Ascending aorta (tissue), 2 donors: ENCODE measurements around the gene CREB1. TPM values are rescaled to one million over a fixed set of nuclear protein-coding genes. Genes with fewer than 3 reads are reported as not detected.
A peak's percentile ranks its signal among the peaks of the same experiment; 100 is the strongest.

Experiments
- DNase-seq, 2 donors: peaks; one replicate each; pipeline ENCODE4 v3.0.0-alpha.2; 2019; ENCODE audit warnings: low spot score in 2 of 2
- H3K27ac ChIP-seq, 2 donors: fragments of 200-600 bp; sonication (generic); one replicate each; pipeline ENCODE4 v1.5.1; 2016 to 2017; ENCODE audit warnings: mild to moderate bottlenecking in 1 of 2
- H3K27me3 ChIP-seq: fragments of 200-600 bp; sonication (generic); one replicate; pipeline ENCODE4 v1.5.1; 2017
- H3K36me3 ChIP-seq, 2 donors: fragments of 200-600 bp; sonication (generic); one replicate each; pipeline ENCODE4 v1.5.1; 2016
- H3K4me1 ChIP-seq, 2 donors: fragments of 200-600 bp; sonication (generic); one replicate each; pipeline ENCODE4 v1.5.1; 2016 to 2017; ENCODE audit warnings: mild to moderate bottlenecking in 1 of 2
- H3K4me3 ChIP-seq, 2 donors: fragments of 200-600 bp; sonication (generic); one replicate each; pipeline ENCODE4 v1.5.1; 2016 to 2017; ENCODE audit warnings: mild to moderate bottlenecking in 1 of 2
- H3K9me3 ChIP-seq, 2 donors: fragments of 200-600 bp; sonication (generic); one replicate each; pipeline ENCODE4 v1.5.1; 2016
- intact Hi-C: fragments of 100-400 bp; cut with DNase I; formaldehyde crosslinking; loops from one replicate; pipeline ENCODE4 v1.15.1; 2023
- total RNA-seq: library from RNA; depleted of rRNA; stranded (reverse); fragments of >200 nt; gene quantifications from one replicate; pipeline ENCODE4 v1.1.0, GENCODE V29; 2016
- TF ChIP-seq, protein P1 (sequence below), 3 experiments: fragments of 200-600 bp in 2 of 3; fragments of 450-650 bp in 1 of 3; sonication (generic) in 2 of 3; IDR thresholded peaks; one replicate each; pipeline ENCODE4 v1.5.1; 2016 to 2019; ENCODE audit warnings: antibody characterized with exemption in 3 of 3, mild to moderate bottlenecking in 1 of 3, moderate library complexity in 1 of 3

Gene CREB1
- total RNA-seq, 1 donor from 2014 or later, result 12.8 TPM

DNA sequence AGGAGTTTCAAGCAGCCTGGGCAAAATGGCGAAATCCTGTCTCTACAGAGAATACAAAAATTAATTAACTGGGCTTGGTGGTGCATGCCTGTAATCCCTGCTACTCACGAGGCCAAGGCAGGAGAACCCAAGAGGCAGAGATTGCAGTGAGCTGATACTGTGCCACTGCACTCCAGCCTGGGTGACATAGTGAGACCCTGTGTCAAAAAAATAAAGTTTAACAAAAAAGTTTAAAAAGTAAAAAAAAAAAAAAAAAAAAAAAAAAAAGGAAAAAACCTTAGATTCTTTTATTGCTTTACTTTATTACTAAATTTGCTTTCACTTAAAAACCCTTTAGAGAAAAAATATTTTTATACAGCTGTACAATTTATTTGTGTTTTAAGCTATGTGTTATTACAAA is 10.7 kb downstream of the CREB1 start:
- no peaks in the 10 kb centered on the region for H3K27me3 ChIP-seq
- H3K4me1 ChIP-seq, result peaks cover 0 to 19% of the 10 kb centered on the region in 2 donors
- intact Hi-C loops, result no loop called here
- TF ChIP-seq, protein P1, sequence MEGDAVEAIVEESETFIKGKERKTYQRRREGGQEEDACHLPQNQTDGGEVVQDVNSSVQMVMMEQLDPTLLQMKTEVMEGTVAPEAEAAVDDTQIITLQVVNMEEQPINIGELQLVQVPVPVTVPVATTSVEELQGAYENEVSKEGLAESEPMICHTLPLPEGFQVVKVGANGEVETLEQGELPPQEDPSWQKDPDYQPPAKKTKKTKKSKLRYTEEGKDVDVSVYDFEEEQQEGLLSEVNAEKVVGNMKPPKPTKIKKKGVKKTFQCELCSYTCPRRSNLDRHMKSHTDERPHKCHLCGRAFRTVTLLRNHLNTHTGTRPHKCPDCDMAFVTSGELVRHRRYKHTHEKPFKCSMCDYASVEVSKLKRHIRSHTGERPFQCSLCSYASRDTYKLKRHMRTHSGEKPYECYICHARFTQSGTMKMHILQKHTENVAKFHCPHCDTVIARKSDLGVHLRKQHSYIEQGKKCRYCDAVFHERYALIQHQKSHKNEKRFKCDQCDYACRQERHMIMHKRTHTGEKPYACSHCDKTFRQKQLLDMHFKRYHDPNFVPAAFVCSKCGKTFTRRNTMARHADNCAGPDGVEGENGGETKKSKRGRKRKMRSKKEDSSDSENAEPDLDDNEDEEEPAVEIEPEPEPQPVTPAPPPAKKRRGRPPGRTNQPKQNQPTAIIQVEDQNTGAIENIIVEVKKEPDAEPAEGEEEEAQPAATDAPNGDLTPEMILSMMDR (IDR thresholded peaks at IDR 0.05), result no peak
- H3K36me3 ChIP-seq, result no peaks in the 10 kb centered on the region
- H3K4me3 ChIP-seq, result no peak overlapping the region
- H3K27ac ChIP-seq, result no peak overlapping the region
- no peaks in the 10 kb centered on the region for H3K9me3 ChIP-seq
- no peak for DNase-seq

DNA sequence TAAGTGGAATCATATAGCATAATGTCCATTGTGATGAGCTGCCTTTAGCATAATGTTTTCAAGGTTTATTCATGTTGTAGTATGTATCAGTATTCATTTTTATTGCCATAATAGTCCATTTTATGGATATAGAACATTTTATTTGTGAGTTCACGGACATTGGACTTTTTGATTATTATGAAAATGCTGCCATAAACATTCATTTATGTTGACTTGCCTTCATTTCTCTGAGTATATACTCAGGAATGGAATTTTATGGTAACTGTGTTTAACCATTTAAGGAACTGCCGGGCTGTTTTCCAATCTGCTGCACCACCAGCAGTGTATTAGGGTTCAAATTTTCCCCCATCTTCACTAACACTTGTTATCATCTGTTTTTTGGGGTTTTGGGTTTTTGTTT is 12.2 kb downstream of the CREB1 start:
- Histone ChIP-seq H3K4me3 (no peak overlapping the region), H3K4me1 (peaks cover 0 to 11% of the 10 kb centered on the region in 2 donors), H3K9me3 (no peaks in the 10 kb centered on the region), H3K27me3 (no peaks in the 10 kb centered on the region), H3K27ac (no peak overlapping the region), H3K36me3 (no peaks in the 10 kb centered on the region)
- no peak for DNase-seq
- intact Hi-C loops, result no loop called here
- TF ChIP-seq, protein P1 (IDR thresholded peaks at IDR 0.05), result no peak

DNA sequence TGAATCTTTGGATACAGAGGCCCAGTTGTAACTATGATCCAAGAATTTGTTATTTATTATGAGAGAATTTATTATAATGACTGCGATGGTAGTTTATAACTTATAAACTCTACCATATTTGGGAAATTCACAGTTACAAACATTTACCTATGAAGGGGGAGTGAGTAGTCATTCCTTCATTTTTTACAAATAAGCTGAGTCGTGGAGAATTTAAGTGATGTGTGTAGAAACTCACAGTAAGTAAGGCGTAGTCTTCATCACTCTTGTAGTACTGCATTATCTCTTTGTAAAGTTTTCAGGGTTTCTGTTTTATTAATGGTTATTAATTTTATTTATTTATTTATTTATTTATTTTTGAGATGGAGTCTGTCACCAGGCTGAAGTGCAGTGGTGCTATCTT is 13.5 kb downstream of the CREB1 start:
- no peak for DNase-seq
- Histone ChIP-seq H3K4me3 (no peak overlapping the region), H3K4me1 (peaks cover 0 to 9% of the 10 kb centered on the region in 2 donors), H3K27ac (no peak overlapping the region), H3K36me3 (no peaks in the 10 kb centered on the region), H3K9me3 (no peaks in the 10 kb centered on the region), H3K27me3 (no peaks in the 10 kb centered on the region)
- TF ChIP-seq, protein P1 (IDR thresholded peaks at IDR 0.05), result no peak
- intact Hi-C loops, result no loop called here

DNA sequence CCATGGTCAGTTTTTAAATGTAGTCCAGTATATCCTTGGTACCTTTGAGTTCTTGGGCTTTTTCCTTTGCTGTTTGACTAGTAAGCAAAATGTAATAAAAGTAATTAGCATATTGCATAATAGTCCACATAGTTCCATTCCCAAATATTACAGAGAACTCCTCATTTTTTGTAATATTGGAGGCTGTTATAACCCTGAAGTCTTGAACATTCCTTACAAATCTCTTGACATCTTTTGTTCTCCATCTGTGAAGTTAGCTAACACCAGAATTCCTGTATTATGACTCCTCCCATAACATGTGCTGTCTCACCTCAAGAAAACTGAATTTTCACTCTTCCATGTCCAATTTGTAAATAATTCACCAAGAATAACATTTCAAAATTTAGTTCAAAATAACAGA is 17.1 kb downstream of the CREB1 start:
- Histone ChIP-seq H3K27me3 (no peaks in the 10 kb centered on the region), H3K27ac (no peak overlapping the region), H3K4me1 (peaks cover 3 to 12% of the 10 kb centered on the region in 2 donors), H3K4me3 (no peak overlapping the region), H3K9me3 (no peaks in the 10 kb centered on the region), H3K36me3 (no peaks in the 10 kb centered on the region)
- TF ChIP-seq, protein P1 (IDR thresholded peaks at IDR 0.05), result no peak
- intact Hi-C loops, result no loop called here
- no peak for DNase-seq

DNA sequence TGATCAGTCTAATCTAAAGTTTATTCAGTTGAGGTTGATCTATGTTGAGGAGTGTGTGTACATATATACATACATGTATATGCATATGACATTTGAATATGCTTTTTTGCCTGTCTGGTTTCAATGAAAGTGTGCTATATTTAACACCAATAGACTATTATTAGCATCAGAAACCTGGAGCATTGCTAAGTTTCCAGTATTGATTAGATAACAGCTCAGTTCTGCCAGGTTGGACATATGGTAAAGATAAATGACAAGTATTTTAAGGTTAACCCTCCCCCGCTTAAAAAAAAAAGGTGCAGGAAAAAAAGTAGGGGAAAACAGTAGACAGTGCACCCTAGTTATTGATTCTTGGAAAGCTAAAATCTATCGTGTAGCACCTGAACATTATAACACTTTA is 19.4 kb downstream of the CREB1 start:
- Histone ChIP-seq H3K27me3 (no peaks in the 10 kb centered on the region), H3K9me3 (no peaks in the 10 kb centered on the region), H3K27ac (peak overlapping the region; percentile 62 to 65), H3K36me3 (peaks cover 0 to 2% of the 10 kb centered on the region in 2 donors), H3K4me1 (peaks cover 3 to 15% of the 10 kb centered on the region in 2 donors), H3K4me3 (peak overlapping the region; percentile 3 to 44)
- intact Hi-C loops, result loop anchor here (2.0 kb wide), 1 partner anchor 18 kb away; no protein-coding TSS in a partner anchor
- TF ChIP-seq, protein P1 (IDR thresholded peaks at IDR 0.05), result no peak
- no peak for DNase-seq

DNA sequence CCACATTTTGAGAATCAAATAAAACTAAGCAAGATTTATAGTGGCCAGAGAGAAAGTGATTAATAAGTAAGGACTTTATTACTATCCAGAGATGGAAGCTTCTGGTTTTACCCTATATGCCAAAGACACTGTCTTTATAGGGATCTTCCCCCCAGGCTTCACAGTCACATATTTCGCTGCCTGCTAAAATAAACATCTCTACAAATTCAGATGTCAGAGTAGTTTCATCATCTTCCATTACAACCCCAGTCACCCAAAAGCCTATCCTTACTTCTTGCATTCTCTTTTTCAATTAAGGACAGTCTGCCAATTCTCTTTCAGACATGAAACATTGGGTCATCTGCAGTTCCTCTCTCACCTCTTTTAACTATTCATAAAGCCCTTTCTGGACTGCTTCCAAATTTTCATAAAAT is 28.3 kb downstream of the CREB1 start:
- no peak overlapping the region for H3K4me3 ChIP-seq
- H3K27ac ChIP-seq, result no peak overlapping the region
- H3K27me3 ChIP-seq, result no peaks in the 10 kb centered on the region
- no peak for DNase-seq
- no peaks in the 10 kb centered on the region for H3K9me3 ChIP-seq
- TF ChIP-seq, protein P1 (IDR thresholded peaks at IDR 0.05), result no peak
- H3K36me3 ChIP-seq, result peaks cover 9 to 25% of the 10 kb centered on the region in 2 donors
- intact Hi-C loops, result no loop called here
- H3K4me1 ChIP-seq, result peaks cover 0 to 6% of the 10 kb centered on the region in 2 donors
